Fibroblast of lung (primary cell): ENCODE data around the gene TPX2. TPM values are rescaled to one million over a fixed set of nuclear protein-coding genes. Genes with fewer than 3 reads are reported as not detected.

Source experiments
- DNase-seq, 2 donors: peaks; one replicate each; pipeline versions ENCODE4 v3.0.0 to v3.0.0-alpha.2; 2010; ENCODE audit warnings: low read depth in 2 of 2
- H2AFZ ChIP-seq: 2 replicates; pipeline ENCODE4 v1.5.1; 2012; ENCODE audit warnings: low read length, control low read depth, inconsistent platforms
- H3K27ac ChIP-seq: 2 replicates; pipeline ENCODE4 v1.5.1; 2011; ENCODE audit warnings: low read length, control low read depth; ENCODE audit not compliant: insufficient read depth
- H3K27me3 ChIP-seq: 2 replicates; pipeline ENCODE4 v1.5.1; 2011; ENCODE audit warnings: mild to moderate bottlenecking, low read length; ENCODE audit not compliant: control insufficient read depth, insufficient read depth
- H3K36me3 ChIP-seq: 2 replicates; pipeline ENCODE4 v1.5.1; 2011; ENCODE audit warnings: low read length; ENCODE audit not compliant: control insufficient read depth, insufficient read depth
- H3K4me1 ChIP-seq: 2 replicates; pipeline ENCODE4 v1.5.1; 2011; ENCODE audit warnings: low read length; ENCODE audit not compliant: control insufficient read depth, insufficient read depth; ENCODE audit errors: extremely low read depth
- H3K4me2 ChIP-seq: 2 replicates; pipeline ENCODE4 v1.5.1; 2011; ENCODE audit warnings: low read length, control low read depth; ENCODE audit not compliant: insufficient read depth; ENCODE audit errors: extremely low read depth
- H3K4me3 ChIP-seq, 4 experiments: fragments of 200-600 bp in 1 of 4; sonication (generic) in 1 of 4; replicated peaks in 1 of 4; 2 replicates each; pipeline ENCODE4 v1.5.1; 2011 to 2016; ENCODE audit warnings: low read length in 4 of 4, low read depth in 3 of 4, mild to moderate bottlenecking in 3 of 4, control low read depth in 2 of 4, inconsistent platforms in 1 of 4, mixed read lengths in 1 of 4; ENCODE audit not compliant: insufficient read depth in 1 of 4; ENCODE audit errors: control extremely low read depth in 1 of 4
- H3K79me2 ChIP-seq: 2 replicates; pipeline ENCODE4 v1.5.1; 2012; ENCODE audit warnings: mild to moderate bottlenecking, low read length, inconsistent platforms; ENCODE audit not compliant: control insufficient read depth, insufficient read depth
- H3K9ac ChIP-seq: 2 replicates; pipeline ENCODE4 v1.5.1; 2011; ENCODE audit warnings: mild to moderate bottlenecking, low read length, control low read depth; ENCODE audit not compliant: insufficient read depth
- H3K9me3 ChIP-seq: 2 replicates; pipeline ENCODE4 v1.5.1; 2012; ENCODE audit warnings: low read depth, low read length; ENCODE audit not compliant: control insufficient read depth, insufficient read depth
- H4K20me1 ChIP-seq: 2 replicates; pipeline ENCODE4 v1.5.1; 2011; ENCODE audit warnings: low read length; ENCODE audit not compliant: control insufficient read depth, insufficient read depth; ENCODE audit errors: extremely low read depth
- EZH2 ChIP-seq: IDR thresholded peaks from 2 replicates; pipeline ENCODE4 v1.5.1; 2012; ENCODE audit warnings: low read length, control low read depth, mild to moderate bottlenecking; ENCODE audit errors: missing control alignments
- polyA plus RNA-seq, 2 donors: library from polyadenylated mRNA; depleted of rRNA in 1 of 2; stranded (reverse) in 1 of 2; unstranded in 1 of 2; fragments of >200 nt; gene quantifications; 2 replicates each; pipeline ENCODE4 v1.2.1, GENCODE V29; 2011 to 2012; ENCODE audit warnings: missing spikeins in 1 of 2
- total RNA-seq: library from RNA; depleted of rRNA; stranded (reverse); fragments of >200 nt; gene quantifications from 2 replicates; pipeline ENCODE4 v1.2.1, GENCODE V29; 2014
- TF ChIP-seq, protein P1 (sequence below), 2 donors: IDR thresholded peaks in 1 of 2; conservative IDR thresholded peaks in 1 of 2; 1 replicate in 1 of 2; 2 replicates in 1 of 2; pipeline ENCODE4 v1.5.1; 2011 to 2012; ENCODE audit warnings: low read length in 2 of 2, control low read depth in 1 of 2, inconsistent platforms in 1 of 2, low read depth in 1 of 2, mild to moderate bottlenecking in 1 of 2

TPX2 gene
- total and polyA plus RNA-seq, 2 donors (not counting 1 experiment from before 2014, with no cell fraction given), result 19.9 to 21.0 TPM

DNA sequence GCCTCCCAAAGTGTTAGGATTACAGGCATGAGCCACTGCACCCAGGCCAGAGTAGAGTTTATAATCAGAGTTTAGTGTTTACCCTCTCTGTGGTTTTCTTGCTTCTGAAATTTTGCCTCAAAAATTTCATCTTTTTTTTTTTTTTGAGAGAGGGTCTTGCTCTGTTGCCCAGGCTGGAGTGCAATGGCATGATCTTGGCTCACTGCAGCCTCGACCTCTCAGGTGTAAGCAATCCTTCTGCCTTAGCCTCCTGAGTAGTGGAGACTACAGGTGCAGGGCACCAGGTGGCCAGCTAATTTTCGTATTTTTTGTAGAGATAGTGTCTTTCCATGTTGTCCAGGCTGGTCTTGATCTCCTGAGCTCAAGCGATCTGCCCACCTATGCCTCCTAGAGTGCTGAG lies 28.7 kb downstream of the TPX2 start:
- H3K27me3 ChIP-seq, result no peaks in the 10 kb centered on the region
- H3K36me3 ChIP-seq, result peaks cover 4% of the 10 kb centered on the region
- H3K9me3 ChIP-seq, result no peaks in the 10 kb centered on the region
- TF ChIP-seq, protein P1, sequence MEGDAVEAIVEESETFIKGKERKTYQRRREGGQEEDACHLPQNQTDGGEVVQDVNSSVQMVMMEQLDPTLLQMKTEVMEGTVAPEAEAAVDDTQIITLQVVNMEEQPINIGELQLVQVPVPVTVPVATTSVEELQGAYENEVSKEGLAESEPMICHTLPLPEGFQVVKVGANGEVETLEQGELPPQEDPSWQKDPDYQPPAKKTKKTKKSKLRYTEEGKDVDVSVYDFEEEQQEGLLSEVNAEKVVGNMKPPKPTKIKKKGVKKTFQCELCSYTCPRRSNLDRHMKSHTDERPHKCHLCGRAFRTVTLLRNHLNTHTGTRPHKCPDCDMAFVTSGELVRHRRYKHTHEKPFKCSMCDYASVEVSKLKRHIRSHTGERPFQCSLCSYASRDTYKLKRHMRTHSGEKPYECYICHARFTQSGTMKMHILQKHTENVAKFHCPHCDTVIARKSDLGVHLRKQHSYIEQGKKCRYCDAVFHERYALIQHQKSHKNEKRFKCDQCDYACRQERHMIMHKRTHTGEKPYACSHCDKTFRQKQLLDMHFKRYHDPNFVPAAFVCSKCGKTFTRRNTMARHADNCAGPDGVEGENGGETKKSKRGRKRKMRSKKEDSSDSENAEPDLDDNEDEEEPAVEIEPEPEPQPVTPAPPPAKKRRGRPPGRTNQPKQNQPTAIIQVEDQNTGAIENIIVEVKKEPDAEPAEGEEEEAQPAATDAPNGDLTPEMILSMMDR (conservative IDR thresholded peaks at IDR 0.05 in 1 of 2, IDR thresholded peaks at IDR 0.05 in 1 of 2; ENCODE audit: low read depth in 1 of 2, low read length in 2 of 2), result no peak
- TF ChIP-seq EZH2, result no peak
- no peak overlapping the region for H3K27ac ChIP-seq
- no peaks in the 10 kb centered on the region for H4K20me1 ChIP-seq
- H3K4me1 ChIP-seq, result peaks cover 2% of the 10 kb centered on the region
- DNase-seq, result no peak
- H3K9ac ChIP-seq, result no peak overlapping the region
- H3K4me3 ChIP-seq, result no peak overlapping the region
- no peak overlapping the region for H2AFZ ChIP-seq
- peaks cover 26% of the 10 kb centered on the region for H3K79me2 ChIP-seq
- H3K4me2 ChIP-seq, result no peak overlapping the region

DNA sequence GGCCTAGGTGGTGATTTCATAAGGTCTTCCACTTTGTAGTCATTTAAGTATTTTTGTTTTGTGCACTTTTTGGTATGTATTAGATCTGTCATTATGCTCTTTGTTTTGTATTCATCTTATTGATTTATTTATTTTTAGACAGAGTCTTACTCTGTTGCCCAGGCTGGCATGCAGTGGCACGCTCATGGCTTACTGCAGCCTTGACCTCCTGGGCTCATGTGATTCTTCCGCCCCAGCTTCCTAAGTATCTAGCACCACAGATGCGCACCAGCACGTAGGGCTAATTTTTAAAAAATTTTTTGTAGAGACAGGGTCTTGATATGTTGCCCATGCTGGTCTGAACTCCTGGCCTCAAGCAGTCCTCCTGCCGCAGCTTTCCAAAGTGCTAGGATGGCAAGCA lies 30.6 kb downstream of the TPX2 start:
- H3K9ac ChIP-seq, result no peak overlapping the region
- no peaks in the 10 kb centered on the region for H3K27me3 ChIP-seq
- H2AFZ ChIP-seq, result no peak overlapping the region
- H3K4me2 ChIP-seq, result no peak overlapping the region
- peaks cover 4% of the 10 kb centered on the region for H3K36me3 ChIP-seq
- H3K4me3 ChIP-seq, result no peak overlapping the region
- H3K79me2 ChIP-seq, result peaks cover 14% of the 10 kb centered on the region
- H3K4me1 ChIP-seq, result no peaks in the 10 kb centered on the region
- no peaks in the 10 kb centered on the region for H3K9me3 ChIP-seq
- no peak for DNase-seq
- H3K27ac ChIP-seq, result no peak overlapping the region
- TF ChIP-seq, protein P1 (conservative IDR thresholded peaks at IDR 0.05 in 1 of 2, IDR thresholded peaks at IDR 0.05 in 1 of 2; ENCODE audit: low read depth in 1 of 2, low read length in 2 of 2), result no peak
- no peak for TF ChIP-seq EZH2
- no peaks in the 10 kb centered on the region for H4K20me1 ChIP-seq

DNA sequence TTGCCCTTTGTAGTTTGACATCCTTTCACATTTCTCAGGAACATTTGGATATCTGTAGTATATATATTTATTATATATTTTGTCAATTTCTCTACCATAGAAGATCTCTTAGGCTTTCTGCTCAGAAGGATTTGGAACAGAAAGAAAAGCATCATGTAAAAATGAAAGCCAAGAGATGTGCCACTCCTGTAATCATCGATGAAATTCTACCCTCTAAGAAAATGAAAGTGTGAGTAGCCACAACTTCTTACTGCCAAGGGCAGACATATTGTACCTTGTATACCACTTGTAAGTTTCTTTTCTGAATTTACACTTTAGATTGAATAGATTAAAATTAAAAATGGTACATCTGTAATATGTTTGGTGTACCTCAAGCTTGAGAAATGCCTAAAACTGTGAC lies 31.2 kb downstream of the TPX2 start:
- no peaks in the 10 kb centered on the region for H3K9me3 ChIP-seq
- H3K9ac ChIP-seq, result no peak overlapping the region
- TF ChIP-seq, protein P1 (conservative IDR thresholded peaks at IDR 0.05 in 1 of 2, IDR thresholded peaks at IDR 0.05 in 1 of 2; ENCODE audit: low read depth in 1 of 2, low read length in 2 of 2), result no peak
- TF ChIP-seq EZH2, result no peak
- no peaks in the 10 kb centered on the region for H3K4me1 ChIP-seq
- peak overlapping the region in 1 of 4 experiments; percentile 9 for H3K4me3 ChIP-seq
- no peaks in the 10 kb centered on the region for H3K27me3 ChIP-seq
- peak overlapping the region; percentile 48 for H2AFZ ChIP-seq
- H3K36me3 ChIP-seq, result peaks cover 4% of the 10 kb centered on the region
- peaks cover 9% of the 10 kb centered on the region for H3K79me2 ChIP-seq
- no peak overlapping the region for H3K27ac ChIP-seq
- no peaks in the 10 kb centered on the region for H4K20me1 ChIP-seq
- H3K4me2 ChIP-seq, result peak overlapping the region; percentile 55
- DNase-seq, result no peak
